Cardiac muscle cell (in vitro differentiated cells and primary cell): ENCODE results near the gene HHAT. TPM values are rescaled to one million over a fixed set of nuclear protein-coding genes. Genes with fewer than 3 reads are reported as not detected.

Experiments used
- DNase-seq, 2 donors: peaks; one replicate each; pipeline versions ENCODE4 v3.0.0 to v3.0.0-alpha.2; 2010 to 2017; ENCODE audit warnings: low read depth in 1 of 2, low spot score in 1 of 2
- H3K27ac ChIP-seq: fragments of 200-600 bp; sonication (generic); 2 replicates; pipeline ENCODE4 v1.5.1; 2016
- H3K27me3 ChIP-seq: fragments of 200-600 bp; sonication (generic); 2 replicates; pipeline ENCODE4 v1.6.0; 2016; ENCODE audit warnings: control low read depth
- H3K36me3 ChIP-seq: fragments of 200-600 bp; sonication (generic); 2 replicates; pipeline ENCODE4 v1.5.1; 2016; ENCODE audit warnings: control low read depth
- H3K4me1 ChIP-seq: fragments of 200-600 bp; sonication (generic); 2 replicates; pipeline ENCODE4 v1.8.1; 2017; ENCODE audit warnings: low read depth, mild to moderate bottlenecking, mixed run types
- H3K4me3 ChIP-seq: fragments of 200-600 bp; sonication (generic); 2 replicates; pipeline ENCODE4 v1.5.1; 2016; ENCODE audit warnings: mild to moderate bottlenecking
- H3K9me3 ChIP-seq: fragments of 200-600 bp; sonication (generic); 2 replicates; pipeline ENCODE4 v1.5.1; 2017; ENCODE audit warnings: low read depth, mild to moderate bottlenecking, control low read depth
- polyA plus RNA-seq: library from polyadenylated mRNA; unstranded; fragments of >200 nt; fragmentation: Nextera tagmentation; extraction: Ambion mirVana; gene quantifications from 2 replicates; pipeline ENCODE4 v1.2.1, GENCODE V29; 2016
- total RNA-seq: library from RNA; depleted of rRNA; stranded (reverse); fragments of >200 nt; gene quantifications from 2 replicates; pipeline ENCODE4 v1.2.3, GENCODE V29; 2016
- TF ChIP-seq, protein P1 (sequence below): IDR thresholded peaks from 2 replicates; pipeline ENCODE4 v1.5.1; 2012; ENCODE audit warnings: low read depth, mild to moderate bottlenecking, low read length

Gene HHAT
- total and polyA plus RNA-seq, 2 experiments from 2014 or later: 3.6 to 8.4 TPM

DNA sequence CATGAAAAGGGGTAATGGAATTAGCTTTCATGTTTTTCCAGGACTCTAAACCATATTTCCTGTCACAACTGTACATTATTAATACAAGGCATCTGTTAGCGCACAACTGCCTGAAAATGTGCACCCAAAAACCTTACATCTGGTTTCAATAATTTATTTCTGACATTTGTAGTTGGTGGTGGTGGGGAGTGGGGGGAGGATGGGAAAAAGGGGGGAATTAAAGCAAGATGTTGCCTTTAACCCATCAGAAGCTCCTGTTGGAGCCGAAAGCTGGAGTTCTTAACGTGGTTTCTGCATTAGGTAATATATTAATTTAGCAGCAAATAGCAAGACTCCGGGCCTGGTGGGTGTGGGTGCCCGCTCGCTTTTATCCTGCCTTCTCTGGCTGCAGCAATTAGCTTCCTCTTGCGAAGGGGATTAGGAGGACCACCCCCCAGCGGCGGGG is 36.9 kb upstream of the HHAT start:
- TF ChIP-seq, protein P1, sequence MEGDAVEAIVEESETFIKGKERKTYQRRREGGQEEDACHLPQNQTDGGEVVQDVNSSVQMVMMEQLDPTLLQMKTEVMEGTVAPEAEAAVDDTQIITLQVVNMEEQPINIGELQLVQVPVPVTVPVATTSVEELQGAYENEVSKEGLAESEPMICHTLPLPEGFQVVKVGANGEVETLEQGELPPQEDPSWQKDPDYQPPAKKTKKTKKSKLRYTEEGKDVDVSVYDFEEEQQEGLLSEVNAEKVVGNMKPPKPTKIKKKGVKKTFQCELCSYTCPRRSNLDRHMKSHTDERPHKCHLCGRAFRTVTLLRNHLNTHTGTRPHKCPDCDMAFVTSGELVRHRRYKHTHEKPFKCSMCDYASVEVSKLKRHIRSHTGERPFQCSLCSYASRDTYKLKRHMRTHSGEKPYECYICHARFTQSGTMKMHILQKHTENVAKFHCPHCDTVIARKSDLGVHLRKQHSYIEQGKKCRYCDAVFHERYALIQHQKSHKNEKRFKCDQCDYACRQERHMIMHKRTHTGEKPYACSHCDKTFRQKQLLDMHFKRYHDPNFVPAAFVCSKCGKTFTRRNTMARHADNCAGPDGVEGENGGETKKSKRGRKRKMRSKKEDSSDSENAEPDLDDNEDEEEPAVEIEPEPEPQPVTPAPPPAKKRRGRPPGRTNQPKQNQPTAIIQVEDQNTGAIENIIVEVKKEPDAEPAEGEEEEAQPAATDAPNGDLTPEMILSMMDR: no peak
- Histone ChIP-seq H3K36me3 (no peaks in the 10 kb centered on the region), H3K27me3 (no peaks in the 10 kb centered on the region), H3K4me1 (peaks cover 11% of the 10 kb centered on the region), H3K27ac (peak overlapping the region; percentile 57), H3K4me3 (peak overlapping the region; percentile 24), H3K9me3 (no peaks in the 10 kb centered on the region)
- DNase-seq: peak; percentile 36 to 40

DNA sequence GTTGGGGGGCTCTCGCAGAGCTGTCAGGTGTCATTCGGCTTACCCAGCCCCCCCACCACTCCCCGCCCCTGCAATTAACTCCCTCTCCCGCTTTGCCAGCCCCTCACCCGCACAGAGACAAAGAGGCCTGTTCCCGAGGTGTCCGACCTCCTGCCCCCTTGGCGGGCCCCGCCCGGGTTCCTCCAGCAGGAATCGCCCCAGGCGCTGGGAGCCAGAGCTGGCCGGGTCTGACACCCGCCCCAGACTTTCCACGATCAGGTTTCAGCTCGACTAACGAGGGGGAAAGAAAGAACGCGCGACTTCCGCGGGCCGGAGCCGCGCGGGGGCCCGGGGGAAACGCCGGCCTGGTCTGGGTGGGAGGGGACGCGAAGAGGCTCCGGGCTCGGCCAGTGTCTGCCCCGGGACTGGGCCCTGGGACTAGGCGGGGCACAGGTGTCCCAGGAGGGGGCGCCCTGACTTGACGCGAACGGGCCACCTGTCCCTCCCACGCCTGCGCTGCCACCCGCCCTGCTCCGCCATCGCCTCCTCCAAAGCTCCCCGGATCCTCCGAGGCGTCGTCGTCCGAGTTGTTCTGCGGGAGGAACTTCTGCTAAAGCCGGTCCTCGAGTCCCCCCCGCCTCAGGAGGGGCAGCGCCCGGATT is 36.4 kb upstream of the HHAT start:
- H3K27ac ChIP-seq: peak overlapping the region; percentile 57
- peak in 1 of 2 donors; percentile 75 for DNase-seq
- no peaks in the 10 kb centered on the region for H3K9me3 ChIP-seq
- H3K4me1 ChIP-seq: peaks cover 11% of the 10 kb centered on the region
- H3K4me3 ChIP-seq: peak overlapping the region; percentile 24
- no peaks in the 10 kb centered on the region for H3K36me3 ChIP-seq
- no peaks in the 10 kb centered on the region for H3K27me3 ChIP-seq
- TF ChIP-seq, protein P1: peak; percentile 14

DNA sequence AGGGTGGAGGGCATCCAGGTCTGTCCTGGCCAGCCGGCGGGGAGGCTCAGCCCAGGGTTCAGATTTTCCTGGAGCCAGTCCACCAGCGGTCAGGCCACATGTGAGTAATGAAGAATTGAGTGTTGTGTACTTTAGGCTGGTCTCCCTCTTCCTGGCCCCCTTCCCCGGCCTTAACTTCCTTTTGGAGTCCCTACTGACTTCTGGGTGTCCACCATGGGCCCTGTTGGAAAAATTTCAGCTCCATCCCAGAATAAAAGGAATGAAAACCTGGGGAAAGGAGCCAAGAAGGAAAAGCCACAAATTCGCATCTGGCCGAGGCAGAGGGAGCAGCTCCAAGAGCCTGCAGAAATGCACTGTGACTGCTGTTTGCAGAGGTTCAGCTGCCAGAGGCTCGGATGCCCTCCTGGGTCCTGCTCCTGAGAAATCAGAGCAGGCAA is 35.5 kb upstream of the HHAT start:
- no peaks in the 10 kb centered on the region for H3K9me3 ChIP-seq
- no peaks in the 10 kb centered on the region for H3K36me3 ChIP-seq
- peaks cover 11% of the 10 kb centered on the region for H3K4me1 ChIP-seq
- no peaks in the 10 kb centered on the region for H3K27me3 ChIP-seq
- TF ChIP-seq, protein P1: no peak
- DNase-seq: peak in 1 of 2 donors; percentile 92
- H3K27ac ChIP-seq: no peak overlapping the region
- H3K4me3 ChIP-seq: no peak overlapping the region

DNA sequence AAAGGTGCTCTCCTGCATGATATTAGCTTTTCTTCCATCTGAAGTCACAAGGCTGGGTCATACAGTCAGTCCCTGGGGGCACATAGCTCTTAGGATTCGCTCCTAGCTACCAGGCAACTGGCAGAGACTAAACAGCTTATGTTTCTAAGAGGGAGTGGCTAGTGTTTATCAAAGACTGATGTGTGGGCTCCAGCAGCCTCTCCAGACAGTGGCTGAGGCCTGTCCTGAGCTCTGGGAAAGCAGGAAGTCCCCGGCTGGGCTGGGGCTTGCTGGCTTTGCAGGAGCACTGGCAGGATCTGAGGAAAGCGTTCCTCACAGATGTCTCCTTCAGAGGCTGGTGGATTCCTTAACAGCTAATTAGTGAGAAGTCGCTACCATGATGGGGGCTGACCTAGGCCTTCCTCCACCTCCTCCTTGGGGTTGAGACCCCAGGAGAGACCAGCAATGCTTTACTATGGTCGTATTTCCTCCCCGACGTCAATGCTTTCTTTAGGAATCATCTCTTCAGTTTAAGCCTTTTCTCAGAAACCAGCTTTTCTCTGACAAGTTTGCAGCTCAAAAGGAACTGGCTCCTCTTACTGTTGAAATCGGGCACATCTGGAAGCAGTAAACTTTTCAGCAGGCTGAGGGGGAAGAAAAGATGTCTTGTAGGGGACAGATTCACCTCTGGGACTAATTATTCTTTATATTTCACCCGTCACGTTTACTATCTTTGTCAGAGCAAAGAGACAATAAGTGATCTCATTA is 33.5 kb upstream of the HHAT start:
- TF ChIP-seq, protein P1: no peak
- DNase-seq: peak; percentile 52 to 85

DNA sequence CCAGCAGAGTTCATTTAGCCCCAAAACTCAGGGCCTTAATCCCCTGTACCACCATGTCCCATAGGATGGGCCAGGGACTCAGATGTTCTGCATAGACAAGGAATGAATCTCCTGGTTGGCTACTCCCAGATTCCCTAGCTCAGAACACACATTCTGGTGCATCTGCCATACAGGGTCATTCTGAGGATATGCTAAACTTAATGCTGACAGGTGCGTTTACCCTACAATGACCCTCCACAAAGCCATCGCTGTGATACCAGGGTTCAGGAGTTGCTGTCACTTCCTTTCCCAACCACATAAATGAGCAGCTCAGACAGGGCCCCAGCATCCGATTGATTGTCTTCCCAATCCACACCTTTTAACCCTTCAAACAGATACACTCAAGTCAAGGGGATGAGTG is 32.0 kb upstream of the HHAT start:
- H3K4me1 ChIP-seq: peaks cover 11% of the 10 kb centered on the region
- H3K36me3 ChIP-seq: no peaks in the 10 kb centered on the region
- no peak overlapping the region for H3K27ac ChIP-seq
- H3K4me3 ChIP-seq: no peak overlapping the region
- TF ChIP-seq, protein P1: no peak
- no peak for DNase-seq
- no peaks in the 10 kb centered on the region for H3K27me3 ChIP-seq
- H3K9me3 ChIP-seq: no peaks in the 10 kb centered on the region

More for the DNA sequence above, 33.5 kb upstream of the HHAT start:
- Histone ChIP-seq H3K36me3 (no peaks in the 10 kb centered on the region), H3K27me3 (no peaks in the 10 kb centered on the region), H3K9me3 (no peaks in the 10 kb centered on the region), H3K4me1 (peaks cover 11% of the 10 kb centered on the region), H3K27ac (peak overlapping the region; percentile 45), H3K4me3 (no peak overlapping the region)
